Central memory CD8-positive, alpha-beta T cell (primary cell): ENCODE results near the gene IL15RA.
"Not testable (repeated sequence)": the region's sequence is repeated elsewhere in the genome, so short reads cannot be mapped to it uniquely, and the experiment has no call there.

Source experiments
- ATAC-seq: fragments of 150-1000 bp; cut with Tn5 transposase; replicated peaks from 2 replicates; pipeline ENCODE4 v1.10.0; 2022; ENCODE audit warnings: mild to moderate bottlenecking, moderate FRiP score, moderate number of reproducible peaks; ENCODE audit not compliant: poor library complexity, severe bottlenecking; ENCODE audit errors: extremely low read depth
- DNase-seq, 2 donors: peaks; one replicate each; pipeline ENCODE4 v3.0.0; 2021; ENCODE audit warnings: low spot score in 2 of 2
- H3K27ac Mint-ChIP-seq: one replicate; pipeline ENCODE4 v1.8.0; 2022; ENCODE audit warnings: low read depth, mild to moderate bottlenecking, moderate library complexity, mixed read lengths
- H3K27me3 Mint-ChIP-seq: one replicate; pipeline ENCODE4 v1.8.0; 2022; ENCODE audit warnings: mixed read lengths
- H3K36me3 Mint-ChIP-seq: one replicate; pipeline ENCODE4 v1.8.0; 2022; ENCODE audit warnings: mild to moderate bottlenecking, moderate library complexity, mixed read lengths; ENCODE audit not compliant: insufficient read depth
- H3K4me1 Mint-ChIP-seq: one replicate; pipeline ENCODE4 v1.8.0; 2022; ENCODE audit warnings: mixed read lengths
- H3K4me3 Mint-ChIP-seq: one replicate; pipeline ENCODE4 v1.8.0; 2022; ENCODE audit warnings: mild to moderate bottlenecking, moderate library complexity, mixed read lengths
- H3K9me3 Mint-ChIP-seq: one replicate; pipeline ENCODE4 v1.8.0; 2022; ENCODE audit warnings: mixed read lengths

IL15RA gene

GRCh38 chr10:6013413-6014192 is 36.3 kb upstream of the IL15RA start:
- Mint-ChIP-seq H3K4me3 (no peak overlapping the region), H3K27me3 (peaks cover 10% of the 10 kb centered on the region), H3K36me3 (no peaks in the 10 kb centered on the region), H3K27ac (peak overlapping the region; percentile 93), H3K9me3 (no peaks in the 10 kb centered on the region), H3K4me1 (peaks cover 10% of the 10 kb centered on the region)
- DNase-seq, result no peak
- no peak for ATAC-seq

GRCh38 chr10:6012121-6012905 is 35.0 kb upstream of the IL15RA start:
- Mint-ChIP-seq H3K4me1 (peaks cover 10% of the 10 kb centered on the region), H3K9me3 (no peaks in the 10 kb centered on the region), H3K4me3 (no peak overlapping the region), H3K27ac (no peak overlapping the region), H3K27me3 (peaks cover 22% of the 10 kb centered on the region), H3K36me3 (no peaks in the 10 kb centered on the region)
- DNase-seq (no peak), ATAC-seq (no peak)

DNA sequence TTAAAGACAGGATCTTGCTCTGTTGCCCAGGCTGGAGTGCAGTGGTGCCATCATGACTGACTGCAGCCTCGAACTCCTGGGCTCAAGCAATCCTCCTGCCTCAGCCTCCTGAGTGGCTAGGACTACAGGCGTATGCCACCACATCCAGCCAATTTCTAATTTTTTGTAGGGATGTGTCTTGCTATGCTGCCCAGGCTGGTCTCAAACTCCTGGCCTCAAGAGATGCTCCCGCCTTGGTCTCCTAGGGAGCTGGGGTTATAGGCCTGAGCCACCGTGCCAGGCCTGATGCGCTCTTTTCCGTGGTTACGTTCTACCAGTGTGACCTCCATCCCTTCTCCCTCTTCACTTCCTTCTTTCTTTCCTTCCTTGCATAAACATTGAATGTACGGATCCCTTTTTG is 34.2 kb upstream of the IL15RA start:
- Mint-ChIP-seq H3K4me3 (no peak overlapping the region), H3K4me1 (peaks cover 10% of the 10 kb centered on the region), H3K27ac (no peak overlapping the region), H3K27me3 (peaks cover 30% of the 10 kb centered on the region), H3K9me3 (no peaks in the 10 kb centered on the region), H3K36me3 (no peaks in the 10 kb centered on the region)
- DNase-seq (no peak), ATAC-seq (no peak)

GRCh38 chr10:6010569-6010968 is 33.2 kb upstream of the IL15RA start:
- H3K36me3 Mint-ChIP-seq, result no peaks in the 10 kb centered on the region
- H3K9me3 Mint-ChIP-seq, result no peaks in the 10 kb centered on the region
- H3K27me3 Mint-ChIP-seq, result peaks cover 40% of the 10 kb centered on the region
- H3K27ac Mint-ChIP-seq, result no peak overlapping the region
- no peak overlapping the region for H3K4me3 Mint-ChIP-seq
- ATAC-seq, result no peak
- H3K4me1 Mint-ChIP-seq, result peaks cover 10% of the 10 kb centered on the region
- no peak for DNase-seq

- no peaks in the 10 kb centered on the region for H3K36me3 Mint-ChIP-seq
- peaks cover 46% of the 10 kb centered on the region for H3K27me3 Mint-ChIP-seq
- H3K9me3 Mint-ChIP-seq, result no peaks in the 10 kb centered on the region
- ATAC-seq (no peak), DNase-seq (no peak)
- H3K4me1 Mint-ChIP-seq, result peaks cover 10% of the 10 kb centered on the region
- H3K27ac Mint-ChIP-seq, result no peak overlapping the region
- H3K4me3 Mint-ChIP-seq, result no peak overlapping the region
Observed at GRCh38 chr10:6009961-6010360, 32.6 kb upstream of the IL15RA start.

- DNase-seq (no peak), ATAC-seq (no peak)
- no peak overlapping the region for H3K27ac Mint-ChIP-seq
- no peaks in the 10 kb centered on the region for H3K9me3 Mint-ChIP-seq
- H3K4me1 Mint-ChIP-seq, result peaks cover 2% of the 10 kb centered on the region
- H3K36me3 Mint-ChIP-seq, result no peaks in the 10 kb centered on the region
- peaks cover 53% of the 10 kb centered on the region for H3K27me3 Mint-ChIP-seq
- H3K4me3 Mint-ChIP-seq, result no peak overlapping the region
Observed at GRCh38 chr10:6009150-6009549, 31.8 kb upstream of the IL15RA start.

DNA sequence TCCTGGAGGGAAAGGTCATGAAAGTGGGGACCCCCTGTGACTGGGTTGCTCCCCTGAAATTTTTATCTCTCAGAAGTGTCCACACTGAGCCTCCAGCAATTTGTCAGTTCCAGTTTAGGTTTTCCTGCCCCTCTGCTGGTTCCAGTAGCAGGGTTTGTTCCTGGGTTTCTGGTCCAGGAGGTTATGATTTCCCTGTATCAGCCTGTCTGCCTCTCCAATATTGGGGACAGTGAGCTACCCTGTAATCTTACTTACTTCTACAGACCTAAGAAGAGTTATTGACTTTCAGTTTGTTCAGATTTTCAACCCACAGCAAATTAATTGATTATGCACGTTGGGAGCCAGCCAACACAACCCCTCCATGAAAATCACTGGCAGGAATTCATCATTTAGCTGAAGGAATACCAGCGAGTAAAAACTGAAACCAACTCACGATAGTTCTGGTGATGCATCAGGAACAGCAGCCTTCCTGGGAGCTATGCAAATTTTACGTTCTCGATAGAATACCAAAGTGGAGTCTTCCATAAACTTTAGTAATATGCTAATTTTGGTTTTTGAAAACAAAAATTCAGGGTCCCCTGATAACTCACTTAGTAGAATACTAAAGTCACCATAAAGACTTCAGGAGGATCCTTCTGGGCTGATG is 31.3 kb upstream of the IL15RA start:
- no peak for ATAC-seq
- Mint-ChIP-seq H3K27me3 (peaks cover 53% of the 10 kb centered on the region), H3K9me3 (no peaks in the 10 kb centered on the region)

DNA sequence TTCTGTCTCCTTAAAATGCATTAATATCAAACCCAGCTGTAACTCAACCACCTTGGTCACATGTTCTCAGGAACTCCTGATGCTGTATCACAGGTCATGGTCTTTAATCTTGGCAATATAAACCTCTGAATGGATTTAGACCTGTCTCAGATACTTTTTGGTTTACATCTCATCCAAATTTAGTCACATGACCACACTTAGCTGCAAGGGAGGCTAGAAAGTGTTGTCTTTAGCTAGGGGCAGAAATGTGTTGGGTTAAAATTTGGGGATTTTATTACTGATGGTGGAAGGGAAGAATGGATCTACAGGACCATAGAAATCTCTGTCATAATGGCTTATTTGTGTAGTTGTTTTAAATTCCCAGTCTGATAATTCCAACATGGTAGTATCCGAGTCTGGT is 29.6 kb upstream of the IL15RA start:
- Mint-ChIP-seq H3K9me3 (no peaks in the 10 kb centered on the region), H3K27ac (no peak overlapping the region), H3K27me3 (peaks cover 53% of the 10 kb centered on the region), H3K4me3 (no peak overlapping the region), H3K4me1 (no peaks in the 10 kb centered on the region), H3K36me3 (no peaks in the 10 kb centered on the region)
- ATAC-seq (no peak), DNase-seq (no peak)

More for the DNA sequence above, 31.3 kb upstream of the IL15RA start:
- H3K4me3 Mint-ChIP-seq, result no peak overlapping the region
- no peak overlapping the region for H3K27ac Mint-ChIP-seq
- H3K4me1 Mint-ChIP-seq, result no peaks in the 10 kb centered on the region
- H3K36me3 Mint-ChIP-seq, result no peaks in the 10 kb centered on the region
- no peak for DNase-seq

GRCh38 chr10:6006546-6006945 is 29.2 kb upstream of the IL15RA start:
- no peak overlapping the region for H3K4me3 Mint-ChIP-seq
- DNase-seq, result no peak
- no peaks in the 10 kb centered on the region for H3K36me3 Mint-ChIP-seq
- no peaks in the 10 kb centered on the region for H3K4me1 Mint-ChIP-seq
- peaks cover 53% of the 10 kb centered on the region for H3K27me3 Mint-ChIP-seq
- ATAC-seq, result no peak
- no peak overlapping the region for H3K27ac Mint-ChIP-seq
- H3K9me3 Mint-ChIP-seq, result no peaks in the 10 kb centered on the region

- no peak for DNase-seq
- Mint-ChIP-seq H3K36me3 (no peaks in the 10 kb centered on the region), H3K9me3 (no peaks in the 10 kb centered on the region), H3K27me3 (peaks cover 55% of the 10 kb centered on the region), H3K27ac (no peak overlapping the region), H3K4me3 (no peak overlapping the region), H3K4me1 (no peaks in the 10 kb centered on the region)
- no peak for ATAC-seq
Observed at GRCh38 chr10:6005856-6006395, 28.6 kb upstream of the IL15RA start.

- H3K9me3 Mint-ChIP-seq, DNase-seq, H3K27ac Mint-ChIP-seq, H3K36me3 Mint-ChIP-seq, H3K4me1 Mint-ChIP-seq, ATAC-seq, H3K4me3 Mint-ChIP-seq: not testable (repeated sequence)
- H3K27me3 Mint-ChIP-seq, result peaks cover 61% of the 10 kb centered on the region
Observed at GRCh38 chr10:6005161-6005804, 27.9 kb upstream of the IL15RA start.

DNA sequence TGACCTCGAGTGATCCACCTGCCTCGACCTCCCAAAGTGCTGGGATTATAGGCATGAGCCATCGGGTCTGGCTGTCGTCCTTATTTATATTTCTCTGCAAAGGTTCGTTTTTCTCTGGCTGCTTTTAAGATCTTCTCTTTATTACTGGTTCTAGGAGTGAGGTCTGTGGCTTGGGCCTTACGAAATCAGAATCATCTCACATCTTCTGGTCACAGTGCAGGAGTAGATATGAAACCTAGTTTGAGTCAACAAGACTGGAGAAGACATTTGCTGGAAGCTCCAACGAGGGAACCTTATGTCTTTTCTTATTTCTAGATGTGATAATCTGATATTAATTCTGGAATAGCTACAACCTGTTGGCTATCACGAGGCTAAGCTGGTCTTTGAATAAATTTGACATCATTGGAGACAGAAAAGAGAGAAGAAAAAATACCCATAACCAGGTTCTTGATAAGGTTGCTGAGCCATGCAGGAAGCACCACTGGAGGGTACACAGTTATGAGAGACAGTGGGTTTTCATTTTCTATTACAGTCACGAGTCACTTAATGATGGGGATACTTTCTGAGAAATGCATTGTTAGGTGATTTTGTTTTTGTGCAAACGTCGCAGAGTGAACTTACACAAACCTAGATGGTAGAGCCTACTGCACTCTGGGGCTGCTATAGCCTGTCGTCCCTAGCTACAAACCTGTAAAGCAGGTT is 25.6 kb upstream of the IL15RA start:
- no peak for ATAC-seq
- no peak overlapping the region for H3K4me3 Mint-ChIP-seq
- peaks cover 53% of the 10 kb centered on the region for H3K27me3 Mint-ChIP-seq
- no peaks in the 10 kb centered on the region for H3K36me3 Mint-ChIP-seq
- no peak overlapping the region for H3K27ac Mint-ChIP-seq
- DNase-seq, result no peak
- H3K4me1 Mint-ChIP-seq, result no peaks in the 10 kb centered on the region
- no peaks in the 10 kb centered on the region for H3K9me3 Mint-ChIP-seq
